Panc1 (cell line): Measurements from ENCODE around the gene CYP26B1.

Experiments used
- CTCF ChIP-seq: fragments of 450-650 bp; IDR thresholded peaks from 2 replicates; pipeline ENCODE4 v1.5.1; 2017; ENCODE audit warnings: mild to moderate bottlenecking
- TCF7L2 ChIP-seq: IDR thresholded peaks from 2 replicates; pipeline ENCODE4 v1.6.1; 2011; ENCODE audit warnings: mild to moderate bottlenecking, low read depth, low read length, inconsistent platforms

- TF ChIP-seq CTCF, result no peak
- no peak for TF ChIP-seq TCF7L2
These were observed 33.6 kb downstream of the CYP26B1 start for GRCh38 chr2:72113847-72114692.
